IPS DF 6.9 (cell line): ENCODE results near the gene PROM2.
"Not testable (repeated sequence)": the region's sequence is repeated elsewhere in the genome, so short reads cannot be mapped to it uniquely, and the experiment has no call there.

ENCODE experiments used
- DNase-seq: peaks from one replicate; pipeline ENCODE4 v3.0.0-alpha.2; 2013; ENCODE audit warnings: low read depth, low spot score
- H3K27ac ChIP-seq: one replicate; pipeline ENCODE4 v1.5.1; 2013; ENCODE audit warnings: low read length, control low read depth
- H3K27me3 ChIP-seq: 2 replicates; pipeline ENCODE4 v1.6.1; 2013; ENCODE audit warnings: mild to moderate bottlenecking, low read length; ENCODE audit not compliant: control insufficient read depth, insufficient read depth
- H3K36me3 ChIP-seq: 2 replicates; pipeline ENCODE4 v1.6.1; 2013; ENCODE audit warnings: low read length; ENCODE audit not compliant: control insufficient read depth, insufficient read depth
- H3K4me1 ChIP-seq: 2 replicates; pipeline ENCODE4 v1.6.1; 2013; ENCODE audit warnings: low read length; ENCODE audit not compliant: control insufficient read depth, insufficient read depth
- H3K4me3 ChIP-seq: 2 replicates; pipeline ENCODE4 v1.5.1; 2013; ENCODE audit warnings: mild to moderate bottlenecking, low read length
- H3K9me3 ChIP-seq: 2 replicates; pipeline ENCODE4 v1.6.1; 2013; ENCODE audit warnings: low read length, inconsistent platforms; ENCODE audit not compliant: control insufficient read depth, insufficient read depth
- WGBS: extraction: QIAGEN DNeasy Blood & Tissue Kit; methylation state at CpG from one replicate; pipeline ENCODE4 v1.1.7; 2013; ENCODE audit warnings: mixed read lengths, missing lambda C conversion rate; ENCODE audit not compliant: insufficient read length, insufficient coverage; 5-methylcytosine and 5-hydroxymethylcytosine counted together

The PROM2 gene

DNA sequence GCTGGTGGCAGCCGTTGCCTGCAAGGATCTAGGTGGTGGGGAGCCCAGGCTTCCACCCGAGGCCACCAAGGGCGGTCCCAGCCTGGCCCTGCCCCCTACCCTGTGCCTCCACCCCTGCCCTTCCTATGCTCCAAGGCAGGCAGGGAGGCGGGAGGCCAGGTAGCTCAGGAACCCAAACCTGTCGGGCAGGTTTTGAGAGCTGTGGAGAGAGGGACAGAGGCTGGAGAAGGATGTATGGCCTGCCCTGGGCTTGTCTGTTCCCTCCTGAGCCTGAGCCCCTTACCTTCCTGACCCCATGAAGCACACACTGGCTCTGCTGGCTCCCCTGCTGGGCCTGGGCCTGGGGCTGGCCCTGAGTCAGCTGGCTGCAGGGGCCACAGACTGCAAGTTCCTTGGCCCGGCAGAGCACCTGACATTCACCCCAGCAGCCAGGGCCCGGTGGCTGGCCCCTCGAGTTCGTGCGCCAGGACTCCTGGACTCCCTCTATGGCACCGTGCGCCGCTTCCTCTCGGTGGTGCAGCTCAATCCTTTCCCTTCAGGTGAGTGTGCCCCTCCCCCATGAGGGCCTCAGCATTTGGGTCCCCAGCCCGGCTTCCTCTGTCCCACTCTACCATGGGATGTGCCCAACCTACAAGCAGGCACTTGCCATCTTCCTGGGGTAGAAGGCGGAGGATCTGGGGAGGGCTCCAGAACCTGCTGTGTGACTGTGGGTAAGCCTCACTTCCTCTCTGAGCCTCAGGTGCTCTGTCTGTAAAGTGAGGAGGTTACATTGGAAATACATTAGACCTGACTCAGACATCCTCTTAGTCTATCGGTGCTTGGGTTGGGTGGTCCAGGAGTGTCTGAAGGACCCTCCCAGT lies at the start of gene PROM2:
TSS of gene PROM2 (plus strand) at position 159 of the 860 bp plus-strand sequence. CDS start at position 296, 137 bp downstream.
- no CpG with 5 or more reads among the region's 17 CpGs for WGBS
- DNase-seq, result peak; percentile 63

GRCh38 chr2:95225658-95226057 lies 48.6 kb upstream of the PROM2 start:
- no peak for DNase-seq
- no peaks in the 10 kb centered on the region for H3K36me3 ChIP-seq
- H3K4me1 ChIP-seq, result no peaks in the 10 kb centered on the region
- H3K9me3 ChIP-seq, result no peaks in the 10 kb centered on the region; the same call in 1 of the 2 replicates
- no peak overlapping the region for H3K27ac ChIP-seq
- H3K4me3 ChIP-seq, result no peak overlapping the region
- no peaks in the 10 kb centered on the region for H3K27me3 ChIP-seq

More for the DNA sequence above, at the start of gene PROM2:
- Histone ChIP-seq H3K27ac (no peak within 1 kb of the TSS), H3K36me3 (no peaks in the 10 kb centered on the region), H3K4me1 (peaks cover 18% of the 10 kb centered on the region), H3K27me3 (no peaks in the 10 kb centered on the region), H3K9me3 (no peaks in the 10 kb centered on the region), H3K4me3 (no peak within 1 kb of the TSS)

GRCh38 chr2:95231723-95232122 lies 42.5 kb upstream of the PROM2 start:
- Histone ChIP-seq H3K9me3 (no peaks in the 10 kb centered on the region), H3K27me3 (no peaks in the 10 kb centered on the region), H3K4me3 (no peak overlapping the region), H3K36me3 (no peaks in the 10 kb centered on the region), H3K4me1 (no peaks in the 10 kb centered on the region), H3K27ac (no peak overlapping the region)
- no CpG with 5 or more reads among the region's 3 CpGs for WGBS
- peak; percentile 67 for DNase-seq

DNA sequence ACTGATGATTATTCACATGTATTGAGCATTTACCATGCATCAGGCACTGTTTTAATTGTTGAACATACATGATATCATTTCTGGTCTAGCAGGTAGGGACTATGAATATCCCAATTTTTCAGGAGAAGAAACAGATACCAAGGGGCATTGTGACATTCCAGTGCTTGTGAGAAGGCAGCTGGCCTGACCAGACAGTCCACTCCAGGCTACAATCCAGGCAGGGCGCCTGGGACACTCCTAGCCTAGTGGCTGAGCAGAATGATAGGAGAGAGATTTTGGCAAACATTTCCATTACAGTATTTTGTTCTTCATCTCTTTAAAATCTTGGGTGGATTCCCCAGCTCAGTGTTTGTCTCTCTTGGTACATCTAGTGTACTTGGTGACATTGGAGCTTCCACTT lies 42.0 kb upstream of the PROM2 start:
- no peak overlapping the region for H3K27ac ChIP-seq
- no CpG with 5 or more reads among the region's 1 CpG for WGBS
- no peaks in the 10 kb centered on the region for H3K27me3 ChIP-seq
- H3K4me3 ChIP-seq, result no peak overlapping the region
- no peak for DNase-seq
- no peaks in the 10 kb centered on the region for H3K9me3 ChIP-seq
- no peaks in the 10 kb centered on the region for H3K4me1 ChIP-seq
- no peaks in the 10 kb centered on the region for H3K36me3 ChIP-seq

- H3K9me3 ChIP-seq, result no peaks in the 10 kb centered on the region
- H3K4me3 ChIP-seq, result no peak overlapping the region
- no peaks in the 10 kb centered on the region for H3K4me1 ChIP-seq
- H3K27ac ChIP-seq, result no peak overlapping the region
- no CpG with 5 or more reads among the region's 5 CpGs for WGBS
- no peaks in the 10 kb centered on the region for H3K36me3 ChIP-seq
- no peak for DNase-seq
- H3K27me3 ChIP-seq, result no peaks in the 10 kb centered on the region
These were observed 39.9 kb upstream of the PROM2 start for GRCh38 chr2:95234286-95234785.

DNA sequence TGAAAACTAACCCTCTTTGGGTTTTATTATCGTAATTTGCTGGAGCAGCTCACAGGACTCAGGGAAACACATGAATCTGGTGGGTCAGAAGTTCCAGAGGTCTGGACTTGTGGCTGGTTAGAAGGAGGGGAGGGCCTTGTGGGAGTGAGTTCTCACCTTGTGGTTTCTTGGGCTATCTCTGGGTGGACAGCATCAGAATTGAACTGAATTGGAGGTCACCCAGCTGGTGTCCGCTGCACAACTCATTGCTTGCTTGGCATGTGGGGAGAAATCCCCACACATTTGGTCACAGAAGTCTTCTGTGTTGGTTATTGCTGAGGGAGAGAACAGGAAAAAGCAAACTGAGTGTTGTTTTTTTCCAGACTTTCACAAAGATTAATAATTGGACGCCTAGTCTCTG lies 39.4 kb upstream of the PROM2 start:
- H3K4me3 ChIP-seq, result no peak overlapping the region
- DNase-seq, result no peak
- no peaks in the 10 kb centered on the region for H3K36me3 ChIP-seq
- no peak overlapping the region for H3K27ac ChIP-seq
- H3K4me1 ChIP-seq, result no peaks in the 10 kb centered on the region
- H3K27me3 ChIP-seq, result no peaks in the 10 kb centered on the region
- WGBS, result no CpG with 5 or more reads among the region's 3 CpGs
- no peaks in the 10 kb centered on the region for H3K9me3 ChIP-seq

- no peaks in the 10 kb centered on the region for H3K27me3 ChIP-seq
- no peaks in the 10 kb centered on the region for H3K36me3 ChIP-seq
- DNase-seq, result no peak
- H3K4me1 ChIP-seq, result no peaks in the 10 kb centered on the region
- H3K9me3 ChIP-seq, result no peaks in the 10 kb centered on the region; the same call in 1 of the 2 replicates
- H3K27ac ChIP-seq, result no peak overlapping the region
- H3K4me3 ChIP-seq, result no peak overlapping the region
These were observed 36.1 kb upstream of the PROM2 start for GRCh38 chr2:95238131-95238530.

DNA sequence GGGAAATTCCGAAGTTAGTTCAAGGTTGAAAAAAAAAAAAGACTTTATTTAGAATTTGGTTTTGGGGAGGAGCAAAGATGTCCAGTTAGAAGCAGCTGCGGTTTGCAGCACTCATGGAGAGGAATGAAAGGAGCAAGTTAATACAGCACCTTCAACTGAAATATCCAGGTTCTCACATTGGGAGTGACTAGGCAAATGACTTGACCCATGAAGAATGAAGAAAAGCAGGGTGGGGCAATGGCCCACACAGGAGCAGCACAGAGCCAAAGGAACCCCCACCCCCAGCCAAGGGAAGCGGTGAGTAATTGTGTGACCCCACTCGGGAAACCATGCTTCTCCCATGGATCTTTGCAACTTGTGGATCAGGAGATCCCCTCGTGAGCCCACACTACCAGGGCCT lies 34.2 kb upstream of the PROM2 start:
- Histone ChIP-seq H3K27ac (no peak overlapping the region), H3K4me1 (no peaks in the 10 kb centered on the region), H3K36me3 (no peaks in the 10 kb centered on the region), H3K27me3 (no peaks in the 10 kb centered on the region), H3K9me3 (no peaks in the 10 kb centered on the region; the same call in 1 of the 2 replicates), H3K4me3 (no peak overlapping the region)
- no peak for DNase-seq
- no CpG with 5 or more reads among the region's 5 CpGs for WGBS

- Histone ChIP-seq H3K27ac (no peak overlapping the region), H3K36me3 (no peaks in the 10 kb centered on the region)
- WGBS, result no CpG with 5 or more reads among the region's 5 CpGs
These were observed 33.7 kb upstream of the PROM2 start for GRCh38 chr2:95240556-95240955.

GRCh38 chr2:95242084-95242483 lies 32.2 kb upstream of the PROM2 start:
- not testable (repeated sequence) for H3K4me3 ChIP-seq, H3K27me3 ChIP-seq, DNase-seq, H3K4me1 ChIP-seq, H3K9me3 ChIP-seq, H3K27ac ChIP-seq, H3K36me3 ChIP-seq
- WGBS, result no CpG with 5 or more reads among the region's 1 CpG

More at GRCh38 chr2:95240556-95240955, 33.7 kb upstream of the PROM2 start:
- no peak overlapping the region for H3K4me3 ChIP-seq
- no peak for DNase-seq
- no peaks in the 10 kb centered on the region for H3K4me1 ChIP-seq
- H3K27me3 ChIP-seq, result no peaks in the 10 kb centered on the region
- no peaks in the 10 kb centered on the region; the same call in 1 of the 2 replicates for H3K9me3 ChIP-seq

- 100% methylated on average over 1 of the region's 2 CpGs for WGBS
- DNase-seq, result no peak
- Histone ChIP-seq H3K27me3 (no peaks in the 10 kb centered on the region), H3K9me3 (peaks cover 1% of the 10 kb centered on the region; the same call in 1 of the 2 replicates), H3K4me3 (no peak overlapping the region), H3K4me1 (no peaks in the 10 kb centered on the region), H3K36me3 (no peaks in the 10 kb centered on the region), H3K27ac (no peak overlapping the region)
These were observed 16.0 kb upstream of the PROM2 start for GRCh38 chr2:95258271-95258670.
